ENCODE data around the gene PROSER3.

DNA sequence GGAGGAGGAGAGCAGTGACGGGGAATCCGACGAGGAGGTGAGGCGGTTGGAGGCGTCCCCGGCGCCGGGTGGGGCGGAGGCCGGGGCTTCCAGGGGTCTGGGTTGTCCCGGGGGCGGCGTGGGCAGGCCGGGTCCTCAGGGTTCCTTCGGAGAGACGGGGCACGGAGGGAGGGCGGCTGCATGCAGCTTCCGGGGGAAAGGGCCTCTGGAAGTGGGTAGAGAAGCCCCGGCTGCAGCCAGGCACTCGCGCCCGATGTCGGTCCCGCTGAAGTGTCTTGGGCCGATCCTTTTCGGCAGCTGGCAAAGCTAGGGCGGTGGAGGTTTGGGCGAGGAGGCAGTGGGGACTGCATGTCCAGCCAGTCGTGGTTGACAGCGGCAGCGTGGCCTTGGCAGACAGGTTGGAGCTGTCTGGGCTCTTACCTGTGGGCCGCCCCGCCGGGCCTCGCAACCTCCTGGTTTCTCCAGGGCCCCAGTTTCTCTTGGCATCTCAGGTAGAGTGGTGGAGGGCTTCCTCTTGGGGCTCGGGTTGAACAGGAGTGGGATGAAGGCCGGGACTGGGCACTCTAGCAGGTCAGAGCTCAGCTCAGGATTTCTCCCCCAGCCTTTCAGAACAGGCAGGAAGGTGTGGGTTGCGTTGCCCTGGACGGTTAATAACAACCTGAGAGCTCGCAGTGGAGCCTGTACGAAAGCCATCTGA lies 39.5 kb upstream of the PROSER3 start:
- TF ChIP-seq, protein P1, sequence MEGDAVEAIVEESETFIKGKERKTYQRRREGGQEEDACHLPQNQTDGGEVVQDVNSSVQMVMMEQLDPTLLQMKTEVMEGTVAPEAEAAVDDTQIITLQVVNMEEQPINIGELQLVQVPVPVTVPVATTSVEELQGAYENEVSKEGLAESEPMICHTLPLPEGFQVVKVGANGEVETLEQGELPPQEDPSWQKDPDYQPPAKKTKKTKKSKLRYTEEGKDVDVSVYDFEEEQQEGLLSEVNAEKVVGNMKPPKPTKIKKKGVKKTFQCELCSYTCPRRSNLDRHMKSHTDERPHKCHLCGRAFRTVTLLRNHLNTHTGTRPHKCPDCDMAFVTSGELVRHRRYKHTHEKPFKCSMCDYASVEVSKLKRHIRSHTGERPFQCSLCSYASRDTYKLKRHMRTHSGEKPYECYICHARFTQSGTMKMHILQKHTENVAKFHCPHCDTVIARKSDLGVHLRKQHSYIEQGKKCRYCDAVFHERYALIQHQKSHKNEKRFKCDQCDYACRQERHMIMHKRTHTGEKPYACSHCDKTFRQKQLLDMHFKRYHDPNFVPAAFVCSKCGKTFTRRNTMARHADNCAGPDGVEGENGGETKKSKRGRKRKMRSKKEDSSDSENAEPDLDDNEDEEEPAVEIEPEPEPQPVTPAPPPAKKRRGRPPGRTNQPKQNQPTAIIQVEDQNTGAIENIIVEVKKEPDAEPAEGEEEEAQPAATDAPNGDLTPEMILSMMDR (conservative IDR thresholded peaks at IDR 0.05; ENCODE audit: low read length): no peak
- no peak for TF ChIP-seq EZH2phosphoT487 (IDR thresholded peaks at IDR 0.05; ENCODE audit: borderline replicate concordance, low read depth, low read length)

Measured in OCI-LY7 (cell line).